GM12878 (cell line): ENCODE results near the gene DAZAP2. TPM values are rescaled to one million over a fixed set of nuclear protein-coding genes. Genes with fewer than 3 reads are reported as not detected.

Experiments used
- ATAC-seq: fragments of 200-7000 bp; cut with Tn5 transposase; 3 replicates; pipeline ENCODE4 v1.9.1; 2020; ENCODE audit warnings: mild to moderate bottlenecking, moderate library complexity
- BruUV-seq: library from RNA; stranded (reverse); fragments of 400-500 nt; replicated peaks from 2 replicates; lab custom pipeline; 2021; lab: Mats Ljungman, UMichigan
- CTCF ChIA-PET: fragments of 300-600 bp; sonication (Branson Sonifier 250); formaldehyde crosslinking; extraction: SDS; loops from one replicate; lab custom pipeline; 2021; ENCODE audit warnings: inconsistent platforms; lab: Yijun Ruan, JAX
- POLR2A ChIA-PET: fragments of 350-600 bp; formaldehyde crosslinking; extraction: SDS; loops from one replicate; lab custom pipeline; 2021; ENCODE audit warnings: inconsistent platforms; lab: Charles Lee
- RAD21 ChIA-PET: fragments of 300-600 bp; sonication (Branson Sonifier 250); formaldehyde crosslinking; loops from one replicate; lab custom pipeline; 2023; ENCODE audit warnings: antibody characterized with exemption; ENCODE audit not compliant: unreplicated experiment; lab: Charles Lee
- SMC1A ChIA-PET: fragments of 300-600 bp; sonication (Branson Sonifier 250); formaldehyde crosslinking; loops from one replicate; lab custom pipeline; 2023; ENCODE audit not compliant: unreplicated experiment, uncharacterized antibody; lab: Charles Lee
- DNase-seq: peaks from one replicate; pipeline ENCODE4 v3.0.0-alpha.2; 2011; ENCODE audit warnings: low read depth, low spot score
- FAIRE-seq: peaks from 3 replicates; lab custom pipeline; 2011; peaks lifted over from hg19 to GRCh38; lab: Jason Lieb, UNC
- H2AFZ ChIP-seq: 2 replicates; pipeline ENCODE4 v1.6.0; 2011; ENCODE audit warnings: low read depth, low read length, control low read depth; ENCODE audit not compliant: control insufficient read depth
- H3K27ac ChIP-seq: 2 replicates; pipeline ENCODE4 v1.5.1; 2011; ENCODE audit warnings: control low read depth; ENCODE audit not compliant: control insufficient read depth, insufficient read depth
- H3K27me3 ChIP-seq, 2 experiments: replicated peaks in 1 of 2; 2 replicates each; pipeline versions ENCODE4 v1.6.0 to v1.6.1; 2011; ENCODE audit warnings: low read length in 1 of 2; ENCODE audit not compliant: control insufficient read depth in 2 of 2, insufficient read depth in 2 of 2
- H3K36me3 ChIP-seq, 2 experiments: 2 replicates each; pipeline ENCODE4 v1.5.1; 2011; ENCODE audit warnings: low read length in 1 of 2; ENCODE audit not compliant: control insufficient read depth in 2 of 2, insufficient read depth in 2 of 2
- H3K4me1 ChIP-seq: 2 replicates; pipeline ENCODE4 v1.6.1; 2011; ENCODE audit warnings: mild to moderate bottlenecking, low read length, moderate library complexity, mixed read lengths; ENCODE audit not compliant: control insufficient read depth, insufficient read depth
- H3K4me2 ChIP-seq: 2 replicates; pipeline ENCODE4 v1.6.0; 2011; ENCODE audit warnings: control low read depth; ENCODE audit not compliant: control insufficient read depth, insufficient read depth
- H3K4me3 ChIP-seq: fragments of 200-600 bp; sonication (generic); 2 replicates; pipeline ENCODE4 v1.5.1; 2016
- H3K79me2 ChIP-seq: 2 replicates; pipeline ENCODE4 v1.6.0; 2011; ENCODE audit warnings: low read length; ENCODE audit not compliant: control insufficient read depth, insufficient read depth
- H3K9ac ChIP-seq: 2 replicates; pipeline ENCODE4 v1.8.0; 2011; ENCODE audit warnings: low read length, control low read depth, mixed read lengths; ENCODE audit not compliant: control insufficient read depth, insufficient read depth
- H3K9me3 ChIP-seq: replicated peaks from 3 replicates; pipeline ENCODE4 v1.5.1; 2011; ENCODE audit warnings: mild to moderate bottlenecking, low read length; ENCODE audit not compliant: control insufficient read depth, insufficient read depth
- H4K20me1 ChIP-seq: 2 replicates; pipeline ENCODE4 v1.6.0; 2011; ENCODE audit not compliant: control insufficient read depth, insufficient read depth
- CBFB ChIP-seq: IDR thresholded peaks from 2 replicates; pipeline ENCODE4 v1.6.1; 2016; ENCODE audit warnings: antibody characterized with exemption, low read depth
- CHD2 ChIP-seq: IDR thresholded peaks from 2 replicates; pipeline ENCODE4 v1.6.1; 2011; ENCODE audit warnings: low read depth, low read length, improper control_type of control experiment, borderline replicate concordance
- NRF1 ChIP-seq: conservative IDR thresholded peaks from 2 replicates; pipeline ENCODE4 v1.6.1; 2011; ENCODE audit warnings: mild to moderate bottlenecking, low read depth, low read length, improper control_type of control experiment
- RUNX3 ChIP-seq: IDR thresholded peaks from 2 replicates; pipeline ENCODE4 v1.6.1; 2012; ENCODE audit warnings: low read length, inconsistent platforms
- ZNF384 ChIP-seq: IDR thresholded peaks from 2 replicates; pipeline ENCODE4 v1.6.1; 2012; ENCODE audit warnings: low read depth, mild to moderate bottlenecking, low read length, improper control_type of control experiment, borderline replicate concordance
- WGBS: methylation state at CpG from one replicate; pipeline ENCODE4 v1.1.6; 2016; ENCODE audit warnings: low lambda C conversion rate; ENCODE audit not compliant: insufficient replicate concordance, insufficient coverage; ENCODE audit errors: missing lambda C conversion rate; 5-methylcytosine and 5-hydroxymethylcytosine counted together
- in situ Hi-C: fragments of 300-500 bp; cut with MboI; formaldehyde crosslinking; loops from 9 replicates; pipeline ENCODE4 v1.14.3; 2018; ENCODE audit warnings: mixed read lengths
- intact Hi-C: fragments of 100-400 bp; cut with micrococcal nuclease; formaldehyde crosslinking; loops from one replicate; pipeline ENCODE4 v1.14.2; 2022; ENCODE audit not compliant: unreplicated experiment
- polyA plus RNA-seq, 11 experiments: library from polyadenylated mRNA; depleted of rRNA in 4 of 11; unstranded in 6 of 11; stranded (reverse) in 5 of 11; fragments of >200 nt; fragmentation: Nextera tagmentation in 4 of 11; fragmentation: Illumina TruSeq in 1 of 11; extraction: Ambion mirVana in 4 of 11; extraction: Trizol in 1 of 11; gene quantifications; 1 replicate in 1 of 11; 2 replicates in 10 of 11; pipeline versions ENCODE4 v1.2.1 to v1.2.3, GENCODE V29; 2011 to 2016; ENCODE audit warnings: inconsistent platforms in 2 of 11, missing spikeins in 2 of 11, low read depth in 1 of 11
- total RNA-seq, 4 experiments: library from RNA; depleted of rRNA in 3 of 4; stranded (reverse); fragments of >200 nt in 3 of 4; fragmentation: Illumina TruSeq in 1 of 4; extraction: Trizol in 1 of 4; gene quantifications; 2 replicates each; pipeline versions ENCODE4 v1.2.1 to v1.2.3, GENCODE V29; 2013 to 2021
- TF ChIP-seq, protein P1 (sequence below): fragments of 450-650 bp; formaldehyde crosslinking; IDR thresholded peaks from 2 replicates; pipeline ENCODE4 v1.4.0; 2020; ENCODE audit warnings: mild to moderate bottlenecking, moderate library complexity
- TF ChIP-seq, protein P2 (sequence below): IDR thresholded peaks from 2 replicates; pipeline ENCODE4 v1.6.1; 2012; ENCODE audit warnings: improper control_type of control experiment, low read depth, low read length; ENCODE audit not compliant: insufficient replicate concordance
- TF ChIP-seq, protein P3 (sequence below): fragments of 450-650 bp; IDR thresholded peaks from 2 replicates; pipeline ENCODE4 v1.6.1; 2017; ENCODE audit warnings: mild to moderate bottlenecking, moderate library complexity

The DAZAP2 gene
- total and polyA plus RNA-seq, 10 of the 15 experiments (the other 5 are each of a cell fraction or from before 2014, with no cell fraction given): 71.0 to 267 (median 158) TPM

DNA sequence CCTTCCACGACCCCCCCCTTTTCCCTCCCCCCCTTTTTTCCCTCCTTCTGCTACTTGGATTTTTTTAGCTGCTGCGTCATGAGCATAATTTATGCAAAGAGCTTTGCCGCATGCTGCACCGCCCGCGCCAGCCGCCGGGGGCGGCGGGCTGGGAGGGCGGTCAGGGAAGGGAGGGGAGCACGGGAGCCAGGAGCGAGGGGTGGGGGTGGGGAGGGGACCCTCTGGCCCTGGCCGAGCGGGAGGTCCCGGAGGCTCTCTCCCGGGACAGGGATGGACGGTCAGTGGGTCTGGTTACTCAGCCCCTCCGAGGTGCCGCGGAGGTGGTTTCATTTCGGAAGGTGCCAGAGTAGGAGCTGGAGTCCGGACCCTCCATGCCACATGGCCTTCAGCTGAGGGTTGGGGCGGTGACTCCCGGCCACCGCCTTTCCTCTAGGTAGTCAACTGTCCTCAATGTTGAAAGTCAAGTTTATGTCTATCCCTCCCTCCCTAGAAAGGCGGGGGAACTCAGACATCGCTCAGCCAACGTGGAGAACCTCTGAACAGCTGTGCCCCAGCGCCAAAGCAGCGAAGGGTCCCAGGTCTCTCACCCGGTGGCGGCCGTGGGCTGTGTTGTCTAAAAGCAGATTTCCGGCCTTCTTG, 20.5 kb upstream of the DAZAP2 start, which contains the start of gene POU6F1:
Gene POU6F1 (minus strand): TSS at position 95 of the 639 bp plus-strand sequence. CDS start 11,226 bp downstream, outside the sequence.
- CTCF ChIA-PET: interaction anchor here (0.8 to 2.0 kb wide), 8 partner anchors 13 to 393 kb away, joined by 4 to 10 read pairs (median 5); partner anchors contain the start of genes DAZAP2 and LETMD1
- Histone ChIP-seq H3K27me3 (no peaks in the 10 kb centered on the region), H3K4me2 (peak within 1 kb of the TSS; percentile 68), H3K9ac (peak within 1 kb of the TSS; percentile 64), H3K79me2 (no peaks in the 10 kb centered on the region; the same call in 1 of the 2 replicates), H3K36me3 (no peaks in the 10 kb centered on the region), H3K4me1 (peaks cover 4% of the 10 kb centered on the region; the same call in 1 of the 2 replicates), H4K20me1 (no peaks in the 10 kb centered on the region), H3K27ac (peak within 1 kb of the TSS; percentile 62), H3K4me3 (peak within 1 kb of the TSS; percentile 77), H2AFZ (peak within 1 kb of the TSS; percentile 72), H3K9me3 (no peaks in the 10 kb centered on the region)
- intact Hi-C loops (loop anchor here (2.0 kb wide), 1 partner anchor 45 kb away; the partner anchor contains the start of gene TFCP2), in situ Hi-C loops (no loop called here)
- 2% methylated on average over 29 of the region's 35 CpGs for WGBS
- ATAC-seq: peak; percentile 90
- SMC1A ChIA-PET: interaction anchor here (0.5 to 1.7 kb wide), 11 partner anchors 9 to 157 kb away, joined by 3 to 8 read pairs (median 4); partner anchors contain the start of gene DAZAP2
- peak; percentile 70 for FAIRE-seq
- BruUV-seq: TSS peak; percentile 90
- DNase-seq: peak; percentile 25
- POLR2A ChIA-PET: interaction anchor here (0.5 to 2.8 kb wide), 8 partner anchors 14 to 205 kb away, joined by 3 to 16 read pairs (median 4); partner anchors contain the start of genes CSRNP2, DAZAP2 and LETMD1
- RAD21 ChIA-PET: interaction anchor here (0.5 to 1.9 kb wide), 11 partner anchors 20 to 787 kb away, joined by 3 to 9 read pairs (median 3); partner anchors contain the start of gene DAZAP2
- TF ChIP-seq NRF1 (no peak), RUNX3 (peak; percentile 58), CHD2 (0 out of 2 replicates have a peak, but pooled peaks have one; percentile 13), CBFB (no peak), ZNF384 (peak; percentile 56; the same call in 1 of the 2 replicates)
- TF ChIP-seq, protein P1, sequence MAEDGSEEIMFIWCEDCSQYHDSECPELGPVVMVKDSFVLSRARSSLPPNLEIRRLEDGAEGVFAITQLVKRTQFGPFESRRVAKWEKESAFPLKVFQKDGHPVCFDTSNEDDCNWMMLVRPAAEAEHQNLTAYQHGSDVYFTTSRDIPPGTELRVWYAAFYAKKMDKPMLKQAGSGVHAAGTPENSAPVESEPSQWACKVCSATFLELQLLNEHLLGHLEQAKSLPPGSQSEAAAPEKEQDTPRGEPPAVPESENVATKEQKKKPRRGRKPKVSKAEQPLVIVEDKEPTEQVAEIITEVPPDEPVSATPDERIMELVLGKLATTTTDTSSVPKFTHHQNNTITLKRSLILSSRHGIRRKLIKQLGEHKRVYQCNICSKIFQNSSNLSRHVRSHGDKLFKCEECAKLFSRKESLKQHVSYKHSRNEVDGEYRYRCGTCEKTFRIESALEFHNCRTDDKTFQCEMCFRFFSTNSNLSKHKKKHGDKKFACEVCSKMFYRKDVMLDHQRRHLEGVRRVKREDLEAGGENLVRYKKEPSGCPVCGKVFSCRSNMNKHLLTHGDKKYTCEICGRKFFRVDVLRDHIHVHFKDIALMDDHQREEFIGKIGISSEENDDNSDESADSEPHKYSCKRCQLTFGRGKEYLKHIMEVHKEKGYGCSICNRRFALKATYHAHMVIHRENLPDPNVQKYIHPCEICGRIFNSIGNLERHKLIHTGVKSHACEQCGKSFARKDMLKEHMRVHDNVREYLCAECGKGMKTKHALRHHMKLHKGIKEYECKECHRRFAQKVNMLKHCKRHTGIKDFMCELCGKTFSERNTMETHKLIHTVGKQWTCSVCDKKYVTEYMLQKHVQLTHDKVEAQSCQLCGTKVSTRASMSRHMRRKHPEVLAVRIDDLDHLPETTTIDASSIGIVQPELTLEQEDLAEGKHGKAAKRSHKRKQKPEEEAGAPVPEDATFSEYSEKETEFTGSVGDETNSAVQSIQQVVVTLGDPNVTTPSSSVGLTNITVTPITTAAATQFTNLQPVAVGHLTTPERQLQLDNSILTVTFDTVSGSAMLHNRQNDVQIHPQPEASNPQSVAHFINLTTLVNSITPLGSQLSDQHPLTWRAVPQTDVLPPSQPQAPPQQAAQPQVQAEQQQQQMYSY: no peak
- TF ChIP-seq, protein P2, sequence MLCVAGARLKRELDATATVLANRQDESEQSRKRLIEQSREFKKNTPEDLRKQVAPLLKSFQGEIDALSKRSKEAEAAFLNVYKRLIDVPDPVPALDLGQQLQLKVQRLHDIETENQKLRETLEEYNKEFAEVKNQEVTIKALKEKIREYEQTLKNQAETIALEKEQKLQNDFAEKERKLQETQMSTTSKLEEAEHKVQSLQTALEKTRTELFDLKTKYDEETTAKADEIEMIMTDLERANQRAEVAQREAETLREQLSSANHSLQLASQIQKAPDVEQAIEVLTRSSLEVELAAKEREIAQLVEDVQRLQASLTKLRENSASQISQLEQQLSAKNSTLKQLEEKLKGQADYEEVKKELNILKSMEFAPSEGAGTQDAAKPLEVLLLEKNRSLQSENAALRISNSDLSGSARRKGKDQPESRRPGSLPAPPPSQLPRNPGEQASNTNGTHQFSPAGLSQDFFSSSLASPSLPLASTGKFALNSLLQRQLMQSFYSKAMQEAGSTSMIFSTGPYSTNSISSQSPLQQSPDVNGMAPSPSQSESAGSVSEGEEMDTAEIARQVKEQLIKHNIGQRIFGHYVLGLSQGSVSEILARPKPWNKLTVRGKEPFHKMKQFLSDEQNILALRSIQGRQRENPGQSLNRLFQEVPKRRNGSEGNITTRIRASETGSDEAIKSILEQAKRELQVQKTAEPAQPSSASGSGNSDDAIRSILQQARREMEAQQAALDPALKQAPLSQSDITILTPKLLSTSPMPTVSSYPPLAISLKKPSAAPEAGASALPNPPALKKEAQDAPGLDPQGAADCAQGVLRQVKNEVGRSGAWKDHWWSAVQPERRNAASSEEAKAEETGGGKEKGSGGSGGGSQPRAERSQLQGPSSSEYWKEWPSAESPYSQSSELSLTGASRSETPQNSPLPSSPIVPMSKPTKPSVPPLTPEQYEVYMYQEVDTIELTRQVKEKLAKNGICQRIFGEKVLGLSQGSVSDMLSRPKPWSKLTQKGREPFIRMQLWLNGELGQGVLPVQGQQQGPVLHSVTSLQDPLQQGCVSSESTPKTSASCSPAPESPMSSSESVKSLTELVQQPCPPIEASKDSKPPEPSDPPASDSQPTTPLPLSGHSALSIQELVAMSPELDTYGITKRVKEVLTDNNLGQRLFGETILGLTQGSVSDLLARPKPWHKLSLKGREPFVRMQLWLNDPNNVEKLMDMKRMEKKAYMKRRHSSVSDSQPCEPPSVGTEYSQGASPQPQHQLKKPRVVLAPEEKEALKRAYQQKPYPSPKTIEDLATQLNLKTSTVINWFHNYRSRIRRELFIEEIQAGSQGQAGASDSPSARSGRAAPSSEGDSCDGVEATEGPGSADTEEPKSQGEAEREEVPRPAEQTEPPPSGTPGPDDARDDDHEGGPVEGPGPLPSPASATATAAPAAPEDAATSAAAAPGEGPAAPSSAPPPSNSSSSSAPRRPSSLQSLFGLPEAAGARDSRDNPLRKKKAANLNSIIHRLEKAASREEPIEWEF: no peak
- TF ChIP-seq, protein P3, sequence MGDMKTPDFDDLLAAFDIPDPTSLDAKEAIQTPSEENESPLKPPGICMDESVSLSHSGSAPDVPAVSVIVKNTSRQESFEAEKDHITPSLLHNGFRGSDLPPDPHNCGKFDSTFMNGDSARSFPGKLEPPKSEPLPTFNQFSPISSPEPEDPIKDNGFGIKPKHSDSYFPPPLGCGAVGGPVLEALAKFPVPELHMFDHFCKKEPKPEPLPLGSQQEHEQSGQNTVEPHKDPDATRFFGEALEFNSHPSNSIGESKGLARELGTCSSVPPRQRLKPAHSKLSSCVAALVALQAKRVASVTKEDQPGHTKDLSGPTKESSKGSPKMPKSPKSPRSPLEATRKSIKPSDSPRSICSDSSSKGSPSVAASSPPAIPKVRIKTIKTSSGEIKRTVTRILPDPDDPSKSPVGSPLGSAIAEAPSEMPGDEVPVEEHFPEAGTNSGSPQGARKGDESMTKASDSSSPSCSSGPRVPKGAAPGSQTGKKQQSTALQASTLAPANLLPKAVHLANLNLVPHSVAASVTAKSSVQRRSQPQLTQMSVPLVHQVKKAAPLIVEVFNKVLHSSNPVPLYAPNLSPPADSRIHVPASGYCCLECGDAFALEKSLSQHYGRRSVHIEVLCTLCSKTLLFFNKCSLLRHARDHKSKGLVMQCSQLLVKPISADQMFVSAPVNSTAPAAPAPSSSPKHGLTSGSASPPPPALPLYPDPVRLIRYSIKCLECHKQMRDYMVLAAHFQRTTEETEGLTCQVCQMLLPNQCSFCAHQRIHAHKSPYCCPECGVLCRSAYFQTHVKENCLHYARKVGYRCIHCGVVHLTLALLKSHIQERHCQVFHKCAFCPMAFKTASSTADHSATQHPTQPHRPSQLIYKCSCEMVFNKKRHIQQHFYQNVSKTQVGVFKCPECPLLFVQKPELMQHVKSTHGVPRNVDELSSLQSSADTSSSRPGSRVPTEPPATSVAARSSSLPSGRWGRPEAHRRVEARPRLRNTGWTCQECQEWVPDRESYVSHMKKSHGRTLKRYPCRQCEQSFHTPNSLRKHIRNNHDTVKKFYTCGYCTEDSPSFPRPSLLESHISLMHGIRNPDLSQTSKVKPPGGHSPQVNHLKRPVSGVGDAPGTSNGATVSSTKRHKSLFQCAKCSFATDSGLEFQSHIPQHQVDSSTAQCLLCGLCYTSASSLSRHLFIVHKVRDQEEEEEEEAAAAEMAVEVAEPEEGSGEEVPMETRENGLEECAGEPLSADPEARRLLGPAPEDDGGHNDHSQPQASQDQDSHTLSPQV: no peak
